ENCODE measurements around the gene MLKL. TPM values are rescaled to one million over a fixed set of nuclear protein-coding genes. Genes with fewer than 3 reads are reported as not detected.
"Not testable (repeated sequence)": the region's sequence is repeated elsewhere in the genome, so short reads cannot be mapped to it uniquely, and the experiment has no call there.

The MLKL gene
- total and polyA plus RNA-seq, 3 experiments from 2014 or later, result 13.9 to 17.5 (median 16.1) TPM

GRCh38 chr16:74666010-74666421 lies 34.6 kb downstream of the MLKL start:
- peaks cover 36% of the 10 kb centered on the region for H3K4me1 ChIP-seq (ENCODE audit: insufficient read depth, low read length)
- ChIA-PET CTCF (interaction anchor here (1.0 to 1.3 kb wide), 2 partner anchors 46 to 201 kb away, joined by 3 read pairs; no protein-coding TSS in a partner anchor), POLR2A (interaction anchor here (0.5 to 2.5 kb wide), 5 partner anchors 9 to 60 kb away, joined by 3 to 21 read pairs (median 6); partner anchors contain the start of genes GLG1 and MLKL)
- Mint-ChIP-seq H3K4me3 (peak overlapping the region; percentile 69 to 99 (median 93)), H3K27me3 (peaks cover 0 to 2% of the 10 kb centered on the region in 2 donors), H3K36me3 (peaks cover 4 to 42% (median 9%) of the 10 kb centered on the region in 3 donors), H3K27ac (peak overlapping the region in 6 of 8 donors; percentile 18 to 94 (median 48)), H3K4me1 (peaks cover 38 to 61% (median 49%) of the 10 kb centered on the region in 3 donors), H3K9me3 (no peaks in the 10 kb centered on the region)
- H3K9me3 ChIP-seq (ENCODE audit: low read length), result no peaks in the 10 kb centered on the region
- H3K27me3 ChIP-seq (ENCODE audit: insufficient read depth, low read length, poor library complexity, severe bottlenecking), result no peaks in the 10 kb centered on the region
- peak overlapping the region; percentile 85 for H3K4me3 ChIP-seq (ENCODE audit: low read length)
- H3K36me3 ChIP-seq (ENCODE audit: insufficient read depth, low read length), result peaks cover 13% of the 10 kb centered on the region
- peak overlapping the region; percentile 86 for H3K27ac ChIP-seq (ENCODE audit: low read depth, low read length)
- DNase-seq, result no peak

GRCh38 chr16:74661064-74661463 lies 39.6 kb downstream of the MLKL start:
- H3K4me1 ChIP-seq (ENCODE audit: insufficient read depth, low read length), result peaks cover 50% of the 10 kb centered on the region
- CTCF ChIA-PET, result no interaction called here
- H3K27ac Mint-ChIP-seq, result no peak overlapping the region

GRCh38 chr16:74660383-74660782 lies 40.3 kb downstream of the MLKL start:
- Mint-ChIP-seq H3K9me3 (no peaks in the 10 kb centered on the region), H3K27ac (peak overlapping the region in 2 of 8 donors; percentile 8 to 58), H3K4me1 (peaks cover 72 to 95% (median 91%) of the 10 kb centered on the region in 3 donors), H3K4me3 (peak overlapping the region in 3 of 7 donors; percentile 24 to 39 (median 34)), H3K27me3 (no peaks in the 10 kb centered on the region), H3K36me3 (peaks cover 10 to 87% (median 34%) of the 10 kb centered on the region in 3 donors)
- Histone ChIP-seq H3K27ac (ENCODE audit: low read depth, low read length) (no peak overlapping the region), H3K36me3 (ENCODE audit: insufficient read depth, low read length) (peaks cover 39% of the 10 kb centered on the region), H3K4me1 (ENCODE audit: insufficient read depth, low read length) (peaks cover 46% of the 10 kb centered on the region), H3K27me3 (ENCODE audit: insufficient read depth, low read length, poor library complexity, severe bottlenecking) (no peaks in the 10 kb centered on the region), H3K4me3 (ENCODE audit: low read length) (no peak overlapping the region), H3K9me3 (ENCODE audit: low read length) (no peaks in the 10 kb centered on the region)
- POLR2A ChIA-PET, result no interaction called here
- no peak for DNase-seq
- CTCF ChIA-PET, result no interaction called here

More at GRCh38 chr16:74661064-74661463, 39.6 kb downstream of the MLKL start:
- Mint-ChIP-seq H3K4me3 (peak overlapping the region in 4 of 7 donors; percentile 8 to 57 (median 35)), H3K4me1 (peaks cover 66 to 95% (median 85%) of the 10 kb centered on the region in 3 donors), H3K9me3 (no peaks in the 10 kb centered on the region), H3K36me3 (peaks cover 10 to 81% (median 32%) of the 10 kb centered on the region in 3 donors), H3K27me3 (no peaks in the 10 kb centered on the region)
- no peaks in the 10 kb centered on the region for H3K9me3 ChIP-seq (ENCODE audit: low read length)
- no peak overlapping the region for H3K27ac ChIP-seq (ENCODE audit: low read depth, low read length)
- H3K27me3 ChIP-seq (ENCODE audit: insufficient read depth, low read length, poor library complexity, severe bottlenecking), result no peaks in the 10 kb centered on the region
- H3K4me3 ChIP-seq (ENCODE audit: low read length), result no peak overlapping the region
- no peak for DNase-seq
- H3K36me3 ChIP-seq (ENCODE audit: insufficient read depth, low read length), result peaks cover 39% of the 10 kb centered on the region
- POLR2A ChIA-PET, result no interaction called here

- CTCF ChIA-PET, result no interaction called here
- H3K4me1 ChIP-seq (ENCODE audit: insufficient read depth, low read length), result peaks cover 46% of the 10 kb centered on the region
- no peak overlapping the region for H3K4me3 ChIP-seq (ENCODE audit: low read length)
- no peak overlapping the region for H3K27ac ChIP-seq (ENCODE audit: low read depth, low read length)
- POLR2A ChIA-PET, result no interaction called here
- no peaks in the 10 kb centered on the region for H3K9me3 ChIP-seq (ENCODE audit: low read length)
- no peaks in the 10 kb centered on the region for H3K9me3 Mint-ChIP-seq
- peaks cover 73 to 95% (median 91%) of the 10 kb centered on the region in 3 donors for H3K4me1 Mint-ChIP-seq
- no peaks in the 10 kb centered on the region for H3K27me3 ChIP-seq (ENCODE audit: insufficient read depth, low read length, poor library complexity, severe bottlenecking)
- H3K36me3 Mint-ChIP-seq, result peaks cover 10 to 87% (median 36%) of the 10 kb centered on the region in 3 donors
- peak overlapping the region in 6 of 8 donors; percentile 15 to 76 (median 56) for H3K27ac Mint-ChIP-seq
- no peak for DNase-seq
- no peaks in the 10 kb centered on the region for H3K27me3 Mint-ChIP-seq
- H3K4me3 Mint-ChIP-seq, result peak overlapping the region in 6 of 7 donors; percentile 11 to 44 (median 21)
- H3K36me3 ChIP-seq (ENCODE audit: insufficient read depth, low read length), result peaks cover 37% of the 10 kb centered on the region
Observed at GRCh38 chr16:74659041-74659440, 41.6 kb downstream of the MLKL start.

GRCh38 chr16:74657870-74658642 lies 42.6 kb downstream of the MLKL start:
- no peak for DNase-seq
- H3K4me1 ChIP-seq (ENCODE audit: insufficient read depth, low read length), result peaks cover 39% of the 10 kb centered on the region
- ChIA-PET POLR2A (no interaction called here), CTCF (no interaction called here)
- no peak overlapping the region for H3K27ac ChIP-seq (ENCODE audit: low read depth, low read length)
- H3K27me3 ChIP-seq (ENCODE audit: insufficient read depth, low read length, poor library complexity, severe bottlenecking), result no peaks in the 10 kb centered on the region
- no peak overlapping the region for H3K4me3 ChIP-seq (ENCODE audit: low read length)
- no peaks in the 10 kb centered on the region for H3K9me3 ChIP-seq (ENCODE audit: low read length)
- H3K27me3 Mint-ChIP-seq, result no peaks in the 10 kb centered on the region
- peak overlapping the region; percentile 13 to 83 (median 63) for H3K27ac Mint-ChIP-seq
- H3K4me1 Mint-ChIP-seq, result peaks cover 69 to 93% (median 89%) of the 10 kb centered on the region in 3 donors
- H3K36me3 ChIP-seq (ENCODE audit: insufficient read depth, low read length), result peaks cover 28% of the 10 kb centered on the region
- H3K4me3 Mint-ChIP-seq, result peak overlapping the region; percentile 7 to 59 (median 30)
- no peaks in the 10 kb centered on the region for H3K9me3 Mint-ChIP-seq
- H3K36me3 Mint-ChIP-seq, result peaks cover 6 to 82% (median 31%) of the 10 kb centered on the region in 3 donors

- Mint-ChIP-seq H3K36me3 (peaks cover 6 to 79% (median 28%) of the 10 kb centered on the region in 3 donors), H3K27me3 (no peaks in the 10 kb centered on the region), H3K27ac (peak overlapping the region in 6 of 8 donors; percentile 51 to 91 (median 66)), H3K4me1 (peaks cover 53 to 83% (median 77%) of the 10 kb centered on the region in 3 donors), H3K4me3 (no peak overlapping the region), H3K9me3 (no peaks in the 10 kb centered on the region)
- POLR2A ChIA-PET, result no interaction called here
- Histone ChIP-seq H3K27ac (ENCODE audit: low read depth, low read length) (no peak overlapping the region), H3K27me3 (ENCODE audit: insufficient read depth, low read length, poor library complexity, severe bottlenecking) (no peaks in the 10 kb centered on the region), H3K4me3 (ENCODE audit: low read length) (no peak overlapping the region), H3K36me3 (ENCODE audit: insufficient read depth, low read length) (peaks cover 16% of the 10 kb centered on the region), H3K4me1 (ENCODE audit: insufficient read depth, low read length) (peaks cover 26% of the 10 kb centered on the region), H3K9me3 (ENCODE audit: low read length) (no peaks in the 10 kb centered on the region)
- CTCF ChIA-PET, result interaction anchor here (2.3 kb wide), 1 partner anchor 13 kb away, joined by 8 read pairs; the partner anchor contains the start of gene RFWD3
- DNase-seq, result no peak
Observed at GRCh38 chr16:74654536-74655050, 46.1 kb downstream of the MLKL start.

GRCh38 chr16:74652883-74653282 lies 47.8 kb downstream of the MLKL start:
- DNase-seq; H3K9me3 ChIP-seq (ENCODE audit: low read length); H3K4me3 Mint-ChIP-seq; H3K4me3 ChIP-seq (ENCODE audit: low read length); POLR2A ChIA-PET; H3K27ac ChIP-seq (ENCODE audit: low read depth, low read length); H3K36me3 ChIP-seq (ENCODE audit: insufficient read depth, low read length); CTCF ChIA-PET; H3K27me3 ChIP-seq (ENCODE audit: insufficient read depth, low read length, poor library complexity, severe bottlenecking); H3K9me3 Mint-ChIP-seq; H3K27me3 Mint-ChIP-seq: not testable (repeated sequence)
- peaks cover 12% of the 10 kb centered on the region for H3K4me1 ChIP-seq (ENCODE audit: insufficient read depth, low read length)
- Mint-ChIP-seq H3K27ac (peak overlapping the region in 7 of 8 donors; percentile 26 to 89 (median 47)), H3K4me1 (peaks cover 38 to 68% (median 60%) of the 10 kb centered on the region in 3 donors), H3K36me3 (peaks cover 6 to 77% (median 18%) of the 10 kb centered on the region in 3 donors)

- Mint-ChIP-seq H3K36me3 (peaks cover 6 to 77% (median 18%) of the 10 kb centered on the region in 3 donors), H3K9me3 (no peaks in the 10 kb centered on the region), H3K27me3 (no peaks in the 10 kb centered on the region), H3K27ac (peak overlapping the region in 2 of 8 donors; percentile 17 to 21), H3K4me1 (peaks cover 34 to 62% (median 56%) of the 10 kb centered on the region in 3 donors), H3K4me3 (no peak overlapping the region)
- H3K9me3 ChIP-seq (ENCODE audit: low read length), result no peaks in the 10 kb centered on the region
- peaks cover 8% of the 10 kb centered on the region for H3K4me1 ChIP-seq (ENCODE audit: insufficient read depth, low read length)
- no peak overlapping the region for H3K27ac ChIP-seq (ENCODE audit: low read depth, low read length)
- POLR2A ChIA-PET, result no interaction called here
- no peak for DNase-seq
- H3K27me3 ChIP-seq (ENCODE audit: insufficient read depth, low read length, poor library complexity, severe bottlenecking), result no peaks in the 10 kb centered on the region
- peaks cover 5% of the 10 kb centered on the region for H3K36me3 ChIP-seq (ENCODE audit: insufficient read depth, low read length)
- no peak overlapping the region for H3K4me3 ChIP-seq (ENCODE audit: low read length)
- CTCF ChIA-PET, result interaction anchor here (0.7 to 1.1 kb wide), 2 partner anchors 18 to 28 kb away, joined by 3 read pairs; no protein-coding TSS in a partner anchor
Observed at GRCh38 chr16:74652249-74652648, 48.4 kb downstream of the MLKL start.
